Activated naive CD4-positive, alpha-beta T cell treated with anti-CD3 and anti-CD28 coated beads, Interleukin-2, amount 50 U/mL, for 16 hours (primary cell): ENCODE data around the gene PHACTR3.

Experiments
- DNase-seq: peaks from one replicate; pipeline ENCODE4 v3.0.0-alpha.2; 2020

The PHACTR3 gene

GRCh38 chr20:59823030-59823423, 218.7 kb downstream of the PHACTR3 start:
- DNase-seq: no peak

GRCh38 chr20:59823491-59824259, 219.3 kb downstream of the PHACTR3 start:
- no peak for DNase-seq

- no peak for DNase-seq
Observed at GRCh38 chr20:59824711-59825562, 220.6 kb downstream of the PHACTR3 start.

GRCh38 chr20:59825563-59825920, 221.2 kb downstream of the PHACTR3 start:
- DNase-seq: no peak

- no peak for DNase-seq
Observed at GRCh38 chr20:59825944-59826759, 221.8 kb downstream of the PHACTR3 start.

GRCh38 chr20:59827138-59828056, 223.1 kb downstream of the PHACTR3 start:
- DNase-seq: no peak

GRCh38 chr20:59828125-59829053, 224.0 kb downstream of the PHACTR3 start:
- no peak for DNase-seq

- no peak for DNase-seq
Observed at GRCh38 chr20:59829054-59829785, 224.9 kb downstream of the PHACTR3 start.

- DNase-seq: no peak
Observed at GRCh38 chr20:59829786-59830664, 225.7 kb downstream of the PHACTR3 start.

- no peak for DNase-seq
Observed at GRCh38 chr20:59830665-59831023, 226.3 kb downstream of the PHACTR3 start.

GRCh38 chr20:59831024-59831915, 226.9 kb downstream of the PHACTR3 start:
- DNase-seq: no peak

- DNase-seq: no peak
Observed at GRCh38 chr20:59831916-59832270, 227.6 kb downstream of the PHACTR3 start.

GRCh38 chr20:59832406-59833363, 228.3 kb downstream of the PHACTR3 start:
- no peak for DNase-seq

- DNase-seq: no peak
Observed at GRCh38 chr20:59835057-59835447, 230.7 kb downstream of the PHACTR3 start.

- DNase-seq: no peak
Observed at GRCh38 chr20:59835448-59836395, 231.4 kb downstream of the PHACTR3 start.

- no peak for DNase-seq
Observed at GRCh38 chr20:59836767-59837166, 232.4 kb downstream of the PHACTR3 start.
